SK-N-SH (cell line): Measurements from ENCODE around the gene OGFR. TPM values are rescaled to one million over a fixed set of nuclear protein-coding genes. Genes with fewer than 3 reads are reported as not detected.
"Not testable (repeated sequence)": the region's sequence is repeated elsewhere in the genome, so short reads cannot be mapped to it uniquely, and the experiment has no call there.

ENCODE experiments used
- CTCF ChIA-PET: fragments of 300-600, 350-600 bp; formaldehyde crosslinking; extraction: SDS; loops from one replicate; lab custom pipeline; 2021; lab: Yijun Ruan, JAX
- POLR2A ChIA-PET: fragments of 350-600 bp; sonication (Branson Sonifier 250); formaldehyde crosslinking; extraction: SDS; loops from one replicate; lab custom pipeline; 2020; ENCODE audit warnings: antibody characterized with exemption, inconsistent platforms; lab: Yijun Ruan, JAX
- DNase-seq: peaks from one replicate; pipeline ENCODE4 v3.0.0; 2012
- H2AFZ ChIP-seq: fragments of 200-600 bp; sonication (generic); 2 replicates; pipeline ENCODE4 v1.8.1; 2016; ENCODE audit warnings: antibody characterized with exemption, mild to moderate bottlenecking, low read depth
- H3F3A ChIP-seq: fragments of 200-600 bp; sonication (generic); replicated peaks from 2 replicates; pipeline ENCODE3; 2016; ENCODE audit warnings: antibody characterized with exemption, mild to moderate bottlenecking; ENCODE audit not compliant: insufficient read depth
- H3K27ac ChIP-seq, 2 experiments: fragments of 200-500 bp in 1 of 2; fragments of 200-600 bp in 1 of 2; sonication (Bioruptor generic) in 1 of 2; sonication (generic), shearing (Covaris generic) in 1 of 2; 2 replicates each; pipeline versions ENCODE4 v1.5.1 to v1.6.1; 2014 to 2016; ENCODE audit warnings: low read depth in 2 of 2, inconsistent platforms in 1 of 2, low read length in 1 of 2, mild to moderate bottlenecking in 1 of 2, mixed read lengths in 1 of 2
- H3K27me3 ChIP-seq: fragments of 200-600 bp; sonication (generic), shearing (Covaris generic); 2 replicates; pipeline ENCODE4 v1.6.1; 2016; ENCODE audit warnings: mixed run types; ENCODE audit not compliant: insufficient read depth
- H3K36me3 ChIP-seq, 2 experiments: fragments of 200-500 bp in 1 of 2; fragments of 200-600 bp in 1 of 2; sonication (Bioruptor generic) in 1 of 2; sonication (generic) in 1 of 2; replicated peaks in 1 of 2; 2 replicates each; pipeline versions ENCODE3 to v1.5.1; 2014 to 2016; ENCODE audit warnings: low read length in 1 of 2, mild to moderate bottlenecking in 1 of 2; ENCODE audit not compliant: insufficient read depth in 2 of 2, control insufficient read depth in 1 of 2
- H3K4me1 ChIP-seq, 2 experiments: fragments of 200-500 bp in 1 of 2; fragments of 200-600 bp in 1 of 2; sonication (Bioruptor generic) in 1 of 2; sonication (generic), shearing (Covaris generic) in 1 of 2; 2 replicates each; pipeline versions ENCODE4 v1.5.1 to v1.6.1; 2014 to 2016; ENCODE audit warnings: low read depth in 1 of 2, low read length in 1 of 2, mixed run types in 1 of 2; ENCODE audit not compliant: insufficient read depth in 2 of 2, control insufficient read depth in 1 of 2
- H3K4me2 ChIP-seq: fragments of 200-600 bp; sonication (generic), shearing (Covaris generic); 2 replicates; pipeline ENCODE4 v1.6.1; 2017; ENCODE audit warnings: mixed run types
- H3K4me3 ChIP-seq, 2 experiments: fragments of 200-500 bp in 1 of 2; fragments of 200-600 bp in 1 of 2; sonication (Bioruptor generic) in 1 of 2; sonication (generic), shearing (Covaris generic) in 1 of 2; 2 replicates each; pipeline versions ENCODE4 v1.5.1 to v1.8.1; 2014 to 2016; ENCODE audit warnings: low read depth in 2 of 2, inconsistent platforms in 1 of 2, low read length in 1 of 2, mild to moderate bottlenecking in 1 of 2, mixed read lengths in 1 of 2, moderate library complexity in 1 of 2
- H3K79me2 ChIP-seq: fragments of 200-600 bp; sonication (generic); 2 replicates; pipeline ENCODE4 v1.8.1; 2017; ENCODE audit warnings: mild to moderate bottlenecking; ENCODE audit not compliant: insufficient read depth
- H3K9ac ChIP-seq: fragments of 200-600 bp; sonication (generic); 2 replicates; pipeline ENCODE4 v1.6.1; 2017; ENCODE audit warnings: mixed run types
- H3K9me2 ChIP-seq: fragments of 200-600 bp; sonication (generic); 2 replicates; pipeline ENCODE4 v1.6.1; 2017; ENCODE audit warnings: mixed run types
- H3K9me3 ChIP-seq: fragments of 200-600 bp; sonication (generic); 2 replicates; pipeline ENCODE4 v1.6.1; 2017; ENCODE audit warnings: mixed run types, mild to moderate bottlenecking, moderate library complexity
- H4K20me1 ChIP-seq: fragments of 200-600 bp; sonication (generic); 2 replicates; pipeline ENCODE4 v1.6.1; 2017; ENCODE audit warnings: mild to moderate bottlenecking, mixed run types; ENCODE audit not compliant: insufficient read depth
- ELF1 ChIP-seq: IDR thresholded peaks from 2 replicates; pipeline ENCODE4 v1.4.0; 2012
- EZH2phosphoT487 ChIP-seq: fragments of 200-600 bp; sonication (generic); IDR thresholded peaks from 2 replicates; pipeline ENCODE4 v1.6.1; 2017; ENCODE audit warnings: low read depth, mixed run types, mild to moderate bottlenecking, antibody characterized with exemption, moderate library complexity, borderline replicate concordance
- FOXJ3 ChIP-seq: sonication (generic); formaldehyde crosslinking; IDR thresholded peaks from 2 replicates; pipeline ENCODE4 v1.5.1; 2020; ENCODE audit warnings: mild to moderate bottlenecking, missing genetic modification reagents
- FOXM1 ChIP-seq: IDR thresholded peaks from 2 replicates; pipeline ENCODE4 v1.4.0; 2012; ENCODE audit warnings: low read depth, mild to moderate bottlenecking
- GABPA ChIP-seq: IDR thresholded peaks from 2 replicates; pipeline ENCODE4 v1.4.0; 2012; ENCODE audit warnings: low read depth, mild to moderate bottlenecking
- GATA2 ChIP-seq: sonication (generic); formaldehyde crosslinking; IDR thresholded peaks from 2 replicates; pipeline ENCODE4 v1.5.0; 2020; ENCODE audit warnings: mild to moderate bottlenecking, missing genetic modification reagents
- JUND ChIP-seq: IDR thresholded peaks from 2 replicates; pipeline ENCODE4 v1.4.0; 2012
- NFIC ChIP-seq: IDR thresholded peaks from 2 replicates; pipeline ENCODE4 v1.4.0; 2012; ENCODE audit warnings: borderline replicate concordance
- NRF1 ChIP-seq: IDR thresholded peaks from 2 replicates; pipeline ENCODE4 v1.6.1; 2012; ENCODE audit warnings: low read depth, mild to moderate bottlenecking, low read length
- RAD21 ChIP-seq: IDR thresholded peaks from 2 replicates; pipeline ENCODE4 v1.6.1; 2012; ENCODE audit warnings: mild to moderate bottlenecking, low read length
- RCOR1 ChIP-seq: fragments of 150-350 bp; IDR thresholded peaks from 2 replicates; pipeline ENCODE4 v1.6.1; 2017; ENCODE audit warnings: antibody characterized with exemption, low read length
- RXRA ChIP-seq: IDR thresholded peaks from 2 replicates; pipeline ENCODE4 v1.4.0; 2012; ENCODE audit warnings: low read depth, mild to moderate bottlenecking, borderline replicate concordance
- SMC3 ChIP-seq: IDR thresholded peaks from 2 replicates; pipeline ENCODE4 v1.6.1; 2012; ENCODE audit warnings: low read depth, low read length, improper control_type of control experiment
- TAF1 ChIP-seq: IDR thresholded peaks from 2 replicates; pipeline ENCODE4 v1.6.1; 2012; ENCODE audit warnings: low read depth, mild to moderate bottlenecking, low read length, moderate library complexity, borderline replicate concordance
- TCF12 ChIP-seq: IDR thresholded peaks from 2 replicates; pipeline ENCODE4 v1.4.0; 2012
- TEAD4 ChIP-seq: IDR thresholded peaks from 2 replicates; pipeline ENCODE4 v1.4.0; 2012; ENCODE audit warnings: mild to moderate bottlenecking, borderline replicate concordance; ENCODE audit not compliant: insufficient read depth
- YY1 ChIP-seq: IDR thresholded peaks from 2 replicates; pipeline ENCODE4 v1.4.0; 2012; ENCODE audit warnings: low read depth, mild to moderate bottlenecking
- whole genome bisulfite sequencing: methylation state at CpG from one replicate; pipeline ENCODE4 v1.1.6; 2017; ENCODE audit warnings: low lambda C conversion rate; 5-methylcytosine and 5-hydroxymethylcytosine counted together
- polyA plus RNA-seq, 3 experiments: library from polyadenylated mRNA; depleted of rRNA; stranded (reverse); fragments of >200 nt; gene quantifications; 2 replicates each; pipeline ENCODE4 v1.2.3, GENCODE V29; 2012
- TF ChIP-seq, protein P1 (sequence below): fragments of 200-600 bp; sonication (generic); IDR thresholded peaks from 2 replicates; pipeline ENCODE4 v1.6.1; 2017; ENCODE audit warnings: antibody characterized with exemption, mild to moderate bottlenecking, moderate library complexity
- TF ChIP-seq, protein P2 (sequence below): IDR thresholded peaks from 2 replicates; pipeline ENCODE4; 2012

Gene OGFR
- polyA plus RNA-seq, 1 of the 3 experiments (the other 2 are of a cell fraction): 60.8 TPM

DNA sequence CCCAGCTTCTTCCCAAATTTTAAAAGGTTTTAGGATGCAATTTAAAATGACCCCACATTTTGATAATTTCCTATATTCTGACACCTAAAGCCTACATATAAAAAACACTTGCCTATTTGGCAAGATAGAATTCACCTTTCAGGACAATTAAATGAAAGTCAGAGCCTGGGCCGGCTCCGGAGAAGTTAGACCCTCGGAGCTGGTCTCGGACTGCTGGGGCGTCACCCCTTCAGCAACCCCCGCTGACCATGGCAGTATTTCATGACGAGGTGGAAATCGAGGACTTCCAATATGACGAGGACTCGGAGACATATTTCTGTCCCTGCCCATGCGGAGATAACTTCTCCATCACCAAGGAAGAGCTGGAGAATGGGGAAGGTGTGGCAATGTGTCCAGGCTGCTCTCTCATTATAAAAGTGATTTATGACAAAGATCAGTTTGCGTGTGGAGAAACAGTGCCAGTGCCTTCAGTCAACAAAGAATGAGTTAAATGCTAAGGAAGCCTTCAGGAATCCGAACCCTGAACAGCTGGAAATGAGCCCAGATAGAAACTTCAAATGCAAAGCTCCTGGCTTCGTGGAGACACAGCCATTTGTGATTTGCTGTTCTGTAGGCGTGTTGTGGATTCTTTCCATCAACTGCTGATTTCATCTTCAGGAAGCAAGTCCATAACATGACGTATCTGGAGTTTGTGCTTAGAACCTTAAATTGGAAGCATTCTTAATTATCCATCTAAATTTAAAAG lies 41.0 kb downstream of the OGFR start:
- Histone ChIP-seq H4K20me1 (no peaks in the 10 kb centered on the region), H3K4me2 (no peak overlapping the region), H3K9ac (no peak overlapping the region), H3K4me3 (no peak overlapping the region), H3K9me2 (no peaks in the 10 kb centered on the region), H3K27ac (no peak overlapping the region), H2AFZ (no peak overlapping the region), H3K27me3 (no peaks in the 10 kb centered on the region), H3K9me3 (no peaks in the 10 kb centered on the region), H3F3A (no peaks in the 10 kb centered on the region), H3K36me3 (peaks cover 11 to 27% of the 10 kb centered on the region in 2 experiments), H3K79me2 (0 out of 2 replicates have a peak, but pooled peaks cover 2% of the 10 kb centered on the region), H3K4me1 (no peaks in the 10 kb centered on the region)
- TF ChIP-seq GATA2: no peak
- TF ChIP-seq FOXM1: no peak
- 95% methylated on average over 16 of the region's 16 CpGs for WGBS
- POLR2A ChIA-PET: no interaction called here
- CTCF ChIA-PET: interaction anchor here (1.2 to 2.0 kb wide), 4 partner anchors 9 to 29 kb away, joined by 3 to 5 read pairs (median 4); no protein-coding TSS in a partner anchor
- no peak for DNase-seq

DNA sequence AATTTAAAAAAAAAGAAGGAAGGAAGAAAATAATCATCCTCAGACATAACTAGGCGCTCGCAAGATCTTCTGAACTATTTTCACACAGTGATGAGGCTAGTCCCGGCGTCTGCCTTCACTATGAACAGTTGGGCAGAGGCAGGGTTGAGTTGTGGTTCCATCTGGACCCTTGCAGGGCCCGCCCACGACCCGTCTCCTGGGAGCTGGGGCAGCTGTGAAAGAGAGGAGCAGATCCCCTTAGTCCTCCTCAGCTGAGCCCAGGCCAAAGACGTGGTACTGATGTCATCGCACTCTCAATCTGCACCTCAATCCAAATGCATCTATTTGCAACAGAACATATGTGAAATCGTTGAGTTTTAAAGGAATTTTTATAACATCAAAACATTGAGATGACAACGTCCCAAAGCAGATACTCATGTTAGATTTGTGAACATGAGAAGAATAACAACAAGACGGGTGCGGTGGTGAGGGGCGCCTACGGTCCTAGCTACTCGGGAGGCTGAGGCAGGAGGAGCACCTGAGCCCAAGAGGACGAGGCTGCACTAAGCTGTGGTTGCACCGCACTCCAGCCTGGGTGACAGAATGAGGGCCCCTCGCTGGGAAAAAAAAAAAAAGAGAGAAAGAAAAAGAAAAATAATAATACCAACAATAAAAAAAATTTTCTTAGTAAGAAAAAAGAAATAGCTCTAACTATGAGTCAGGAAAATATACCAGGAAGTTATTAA lies 41.7 kb downstream of the OGFR start:
- Histone ChIP-seq H4K20me1 (no peaks in the 10 kb centered on the region), H3K4me2 (no peak overlapping the region), H3K27ac (no peak overlapping the region), H3K36me3 (peaks cover 14 to 24% of the 10 kb centered on the region in 2 experiments), H3K4me3 (no peak overlapping the region), H3K79me2 (0 out of 2 replicates have a peak, but pooled peaks cover 2% of the 10 kb centered on the region), H3K9ac (no peak overlapping the region), H3K27me3 (no peaks in the 10 kb centered on the region), H3K9me3 (no peaks in the 10 kb centered on the region), H3F3A (no peaks in the 10 kb centered on the region), H3K4me1 (no peaks in the 10 kb centered on the region), H3K9me2 (no peaks in the 10 kb centered on the region)
- no peak for DNase-seq
- POLR2A ChIA-PET: no interaction called here
- CTCF ChIA-PET: interaction anchor here (0.9 to 4.8 kb wide), 8 partner anchors 10 to 29 kb away, joined by 3 to 40 read pairs (median 4); no protein-coding TSS in a partner anchor
- WGBS: 95% methylated on average over 18 of the region's 19 CpGs
- no peak for TF ChIP-seq EZH2phosphoT487
- no peak for TF ChIP-seq NFIC
- no peak for TF ChIP-seq RAD21
- TF ChIP-seq FOXM1: no peak
- no peak for TF ChIP-seq SMC3
- TF ChIP-seq TEAD4: no peak
- no peak for TF ChIP-seq TAF1
- TF ChIP-seq JUND: no peak
- no peak for TF ChIP-seq GABPA
- TF ChIP-seq YY1: no peak
- no peak for TF ChIP-seq RCOR1
- no peak for TF ChIP-seq GATA2
- no peak for TF ChIP-seq ELF1
- TF ChIP-seq RXRA: no peak
- TF ChIP-seq, protein P1, sequence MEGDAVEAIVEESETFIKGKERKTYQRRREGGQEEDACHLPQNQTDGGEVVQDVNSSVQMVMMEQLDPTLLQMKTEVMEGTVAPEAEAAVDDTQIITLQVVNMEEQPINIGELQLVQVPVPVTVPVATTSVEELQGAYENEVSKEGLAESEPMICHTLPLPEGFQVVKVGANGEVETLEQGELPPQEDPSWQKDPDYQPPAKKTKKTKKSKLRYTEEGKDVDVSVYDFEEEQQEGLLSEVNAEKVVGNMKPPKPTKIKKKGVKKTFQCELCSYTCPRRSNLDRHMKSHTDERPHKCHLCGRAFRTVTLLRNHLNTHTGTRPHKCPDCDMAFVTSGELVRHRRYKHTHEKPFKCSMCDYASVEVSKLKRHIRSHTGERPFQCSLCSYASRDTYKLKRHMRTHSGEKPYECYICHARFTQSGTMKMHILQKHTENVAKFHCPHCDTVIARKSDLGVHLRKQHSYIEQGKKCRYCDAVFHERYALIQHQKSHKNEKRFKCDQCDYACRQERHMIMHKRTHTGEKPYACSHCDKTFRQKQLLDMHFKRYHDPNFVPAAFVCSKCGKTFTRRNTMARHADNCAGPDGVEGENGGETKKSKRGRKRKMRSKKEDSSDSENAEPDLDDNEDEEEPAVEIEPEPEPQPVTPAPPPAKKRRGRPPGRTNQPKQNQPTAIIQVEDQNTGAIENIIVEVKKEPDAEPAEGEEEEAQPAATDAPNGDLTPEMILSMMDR: no peak
- TF ChIP-seq FOXJ3: no peak
- no peak for TF ChIP-seq NRF1
- TF ChIP-seq, protein P2, sequence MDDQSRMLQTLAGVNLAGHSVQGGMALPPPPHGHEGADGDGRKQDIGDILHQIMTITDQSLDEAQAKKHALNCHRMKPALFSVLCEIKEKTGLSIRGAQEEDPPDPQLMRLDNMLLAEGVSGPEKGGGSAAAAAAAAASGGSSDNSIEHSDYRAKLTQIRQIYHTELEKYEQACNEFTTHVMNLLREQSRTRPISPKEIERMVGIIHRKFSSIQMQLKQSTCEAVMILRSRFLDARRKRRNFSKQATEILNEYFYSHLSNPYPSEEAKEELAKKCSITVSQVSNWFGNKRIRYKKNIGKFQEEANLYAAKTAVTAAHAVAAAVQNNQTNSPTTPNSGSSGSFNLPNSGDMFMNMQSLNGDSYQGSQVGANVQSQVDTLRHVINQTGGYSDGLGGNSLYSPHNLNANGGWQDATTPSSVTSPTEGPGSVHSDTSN: no peak
- TF ChIP-seq TCF12: no peak
- TF ChIP-seq, all 33 proteins: peak for 0
- no peak overlapping the region for H2AFZ ChIP-seq

- H3K4me1 ChIP-seq, H3K79me2 ChIP-seq, H4K20me1 ChIP-seq, H2AFZ ChIP-seq, H3K9me2 ChIP-seq, H3K27me3 ChIP-seq, H3K4me2 ChIP-seq, H3K9ac ChIP-seq, H3K4me3 ChIP-seq, POLR2A ChIA-PET, DNase-seq, H3K27ac ChIP-seq, H3K9me3 ChIP-seq, H3F3A ChIP-seq: not testable (repeated sequence)
- peaks cover 27 to 34% of the 10 kb centered on the region in 2 experiments for H3K36me3 ChIP-seq
- CTCF ChIA-PET: interaction anchor here (0.6 to 4.8 kb wide), 4 partner anchors 10 to 40 kb away, joined by 3 to 40 read pairs (median 8); no protein-coding TSS in a partner anchor
- 95% methylated on average over 7 of the region's 7 CpGs for WGBS
Observed at GRCh38 chr20:62848917-62849316, 44.3 kb downstream of the OGFR start.
